B cell (primary cell): ENCODE results near the gene GRM8.
"Not testable (repeated sequence)": the region's sequence is repeated elsewhere in the genome, so short reads cannot be mapped to it uniquely, and the experiment has no call there.

Experiments
- EZH2 ChIP-seq: IDR thresholded peaks from 2 replicates; pipeline ENCODE4 v1.6.1; 2012; ENCODE audit warnings: borderline replicate concordance, low read depth, mild to moderate bottlenecking, moderate library complexity, low read length; ENCODE audit not compliant: insufficient read depth, poor library complexity, severe bottlenecking
- TF ChIP-seq, protein P1 (sequence below): fragments of 200-600 bp; IDR thresholded peaks from one replicate; pipeline ENCODE4 v1.8.0; 2022; ENCODE audit warnings: antibody characterized with exemption, mild to moderate bottlenecking

DNA sequence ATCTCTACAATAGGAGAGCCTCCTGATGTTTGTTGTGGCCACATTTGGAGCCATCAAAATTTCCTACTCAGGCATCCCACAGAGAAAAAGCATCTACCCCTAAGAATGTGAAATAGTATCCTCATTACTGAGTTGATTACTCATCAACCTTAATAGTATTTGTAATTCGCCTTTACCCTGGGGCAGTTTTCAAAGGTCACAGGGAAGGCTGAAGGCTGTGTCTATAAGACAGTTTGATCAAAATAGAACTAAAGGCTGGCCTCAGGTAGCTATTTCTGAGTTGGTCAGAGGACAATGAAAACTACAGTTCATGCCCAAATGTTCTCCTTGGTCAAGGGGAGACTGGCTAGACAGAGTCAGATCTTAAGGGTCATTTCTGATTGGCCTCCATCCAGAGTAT, 370.0 kb downstream of the GRM8 start:
- TF ChIP-seq, protein P1, sequence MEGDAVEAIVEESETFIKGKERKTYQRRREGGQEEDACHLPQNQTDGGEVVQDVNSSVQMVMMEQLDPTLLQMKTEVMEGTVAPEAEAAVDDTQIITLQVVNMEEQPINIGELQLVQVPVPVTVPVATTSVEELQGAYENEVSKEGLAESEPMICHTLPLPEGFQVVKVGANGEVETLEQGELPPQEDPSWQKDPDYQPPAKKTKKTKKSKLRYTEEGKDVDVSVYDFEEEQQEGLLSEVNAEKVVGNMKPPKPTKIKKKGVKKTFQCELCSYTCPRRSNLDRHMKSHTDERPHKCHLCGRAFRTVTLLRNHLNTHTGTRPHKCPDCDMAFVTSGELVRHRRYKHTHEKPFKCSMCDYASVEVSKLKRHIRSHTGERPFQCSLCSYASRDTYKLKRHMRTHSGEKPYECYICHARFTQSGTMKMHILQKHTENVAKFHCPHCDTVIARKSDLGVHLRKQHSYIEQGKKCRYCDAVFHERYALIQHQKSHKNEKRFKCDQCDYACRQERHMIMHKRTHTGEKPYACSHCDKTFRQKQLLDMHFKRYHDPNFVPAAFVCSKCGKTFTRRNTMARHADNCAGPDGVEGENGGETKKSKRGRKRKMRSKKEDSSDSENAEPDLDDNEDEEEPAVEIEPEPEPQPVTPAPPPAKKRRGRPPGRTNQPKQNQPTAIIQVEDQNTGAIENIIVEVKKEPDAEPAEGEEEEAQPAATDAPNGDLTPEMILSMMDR = not testable (repeated sequence)
- TF ChIP-seq EZH2 = not testable (repeated sequence)
